K562 (cell line): ENCODE measurements around the gene MAP4K1. TPM values are rescaled to one million over a fixed set of nuclear protein-coding genes. Genes with fewer than 3 reads are reported as not detected.

Experiments used
- CBX1 ChIP-seq: sonication (generic); IDR thresholded peaks from 2 replicates; pipeline ENCODE4 v1.6.1; 2016; ENCODE audit warnings: antibody characterized with exemption, low read depth, mild to moderate bottlenecking
- CEBPG ChIP-seq, 3 experiments: fragments of 200-800 bp in 1 of 3; sonication (Bioruptor generic) in 1 of 3; sonication (generic) in 1 of 3; formaldehyde crosslinking in 1 of 3; IDR thresholded peaks in 2 of 3; conservative IDR thresholded peaks in 1 of 3; 2 replicates each; pipeline versions ENCODE4 v1.6.1 to v1.8.0; 2016 to 2022; ENCODE audit warnings: missing compliant biosample characterization in 2 of 3, missing genetic modification characterization in 2 of 3, mild to moderate bottlenecking in 1 of 3, missing genetic modification reagents in 1 of 3
- EP300 ChIP-seq: IDR thresholded peaks from 2 replicates; pipeline ENCODE4 v1.6.1; 2012; ENCODE audit warnings: low read length, improper control_type of control experiment
- HDAC8 ChIP-seq: fragments of 450-650 bp; IDR thresholded peaks from 2 replicates; pipeline ENCODE4 v1.6.1; 2016; ENCODE audit warnings: mild to moderate bottlenecking, missing genetic modification characterization, moderate library complexity, missing compliant biosample characterization
- HNRNPUL1 ChIP-seq: fragments of 200-400 bp; formaldehyde crosslinking; IDR thresholded peaks from 2 replicates; pipeline ENCODE4 v1.6.1; 2017; ENCODE audit warnings: low read length
- ZFP36 ChIP-seq: fragments of 150-350 bp; IDR thresholded peaks from 2 replicates; pipeline ENCODE4 v1.6.1; 2018; ENCODE audit warnings: low read length, low read depth; ENCODE audit not compliant: partially characterized antibody
- polyA plus RNA-seq, 8 experiments: library from polyadenylated mRNA; depleted of rRNA in 4 of 8; stranded (reverse) in 5 of 8; unstranded in 3 of 8; fragments of >200 nt; fragmentation: Nextera tagmentation in 2 of 8; fragmentation: Illumina TruSeq in 1 of 8; extraction: Ambion mirVana in 2 of 8; extraction: Trizol in 1 of 8; gene quantifications; 2 replicates each; pipeline versions ENCODE4 v1.2.1 to v1.2.3, GENCODE V29; 2011 to 2014; ENCODE audit warnings: inconsistent platforms in 1 of 8, missing spikeins in 1 of 8
- total RNA-seq, 7 experiments: library from RNA; depleted of rRNA in 6 of 7; stranded (reverse); fragments of >200 nt in 6 of 7; fragmentation: Illumina TruSeq in 2 of 7; extraction: Trizol in 2 of 7; gene quantifications; 2 replicates each; pipeline versions ENCODE4 v1.2.1 to v1.2.3, GENCODE V29; 2011 to 2021; ENCODE audit warnings: low replicate concordance in 1 of 7
- TF ChIP-seq, protein P1 (sequence below), 2 experiments: fragments of 450-650 bp; IDR thresholded peaks; 2 replicates each; pipeline ENCODE4 v1.6.1; 2016; ENCODE audit warnings: mild to moderate bottlenecking in 2 of 2, borderline replicate concordance in 1 of 2, low read depth in 1 of 2, moderate library complexity in 1 of 2
- TF ChIP-seq, protein P2 (sequence below): fragments of 450-650 bp; IDR thresholded peaks from 2 replicates; pipeline ENCODE4 v1.6.1; 2016; ENCODE audit warnings: antibody characterized with exemption

MAP4K1 gene
- total and polyA plus RNA-seq, 9 of the 15 experiments (the other 6 are each of a cell fraction or from before 2014, with no cell fraction given) = 0.14 to 3.2 (median 0.73) TPM; not detected in 1

DNA sequence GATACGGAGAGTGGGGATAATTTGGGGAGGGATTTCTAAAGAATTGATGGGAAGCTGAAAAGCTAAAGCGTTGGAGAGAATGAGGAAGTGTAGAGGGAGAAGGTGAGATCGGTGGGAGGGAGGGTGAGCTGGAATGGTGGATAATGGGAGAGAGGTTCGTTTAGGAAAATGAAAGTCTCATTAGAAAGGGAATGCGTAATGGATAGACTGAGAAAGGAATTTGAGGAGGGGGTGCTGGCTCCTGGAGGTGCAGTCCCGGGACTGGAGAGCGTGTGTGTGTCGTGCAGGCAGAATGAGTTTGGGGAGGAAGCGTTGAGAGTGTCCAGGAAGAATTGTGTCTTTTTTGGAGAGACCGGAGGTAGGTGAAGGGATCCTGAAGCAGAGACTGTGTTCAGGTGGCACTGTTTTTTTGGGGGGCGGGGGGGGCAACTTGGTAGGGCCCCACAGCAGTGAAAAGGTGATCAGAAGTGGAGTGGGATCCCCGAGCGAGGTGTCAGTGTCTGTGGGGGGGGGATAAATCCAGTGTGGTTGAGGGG lies 31.1 kb upstream of the MAP4K1 start (continued):
- TF ChIP-seq, protein P1, sequence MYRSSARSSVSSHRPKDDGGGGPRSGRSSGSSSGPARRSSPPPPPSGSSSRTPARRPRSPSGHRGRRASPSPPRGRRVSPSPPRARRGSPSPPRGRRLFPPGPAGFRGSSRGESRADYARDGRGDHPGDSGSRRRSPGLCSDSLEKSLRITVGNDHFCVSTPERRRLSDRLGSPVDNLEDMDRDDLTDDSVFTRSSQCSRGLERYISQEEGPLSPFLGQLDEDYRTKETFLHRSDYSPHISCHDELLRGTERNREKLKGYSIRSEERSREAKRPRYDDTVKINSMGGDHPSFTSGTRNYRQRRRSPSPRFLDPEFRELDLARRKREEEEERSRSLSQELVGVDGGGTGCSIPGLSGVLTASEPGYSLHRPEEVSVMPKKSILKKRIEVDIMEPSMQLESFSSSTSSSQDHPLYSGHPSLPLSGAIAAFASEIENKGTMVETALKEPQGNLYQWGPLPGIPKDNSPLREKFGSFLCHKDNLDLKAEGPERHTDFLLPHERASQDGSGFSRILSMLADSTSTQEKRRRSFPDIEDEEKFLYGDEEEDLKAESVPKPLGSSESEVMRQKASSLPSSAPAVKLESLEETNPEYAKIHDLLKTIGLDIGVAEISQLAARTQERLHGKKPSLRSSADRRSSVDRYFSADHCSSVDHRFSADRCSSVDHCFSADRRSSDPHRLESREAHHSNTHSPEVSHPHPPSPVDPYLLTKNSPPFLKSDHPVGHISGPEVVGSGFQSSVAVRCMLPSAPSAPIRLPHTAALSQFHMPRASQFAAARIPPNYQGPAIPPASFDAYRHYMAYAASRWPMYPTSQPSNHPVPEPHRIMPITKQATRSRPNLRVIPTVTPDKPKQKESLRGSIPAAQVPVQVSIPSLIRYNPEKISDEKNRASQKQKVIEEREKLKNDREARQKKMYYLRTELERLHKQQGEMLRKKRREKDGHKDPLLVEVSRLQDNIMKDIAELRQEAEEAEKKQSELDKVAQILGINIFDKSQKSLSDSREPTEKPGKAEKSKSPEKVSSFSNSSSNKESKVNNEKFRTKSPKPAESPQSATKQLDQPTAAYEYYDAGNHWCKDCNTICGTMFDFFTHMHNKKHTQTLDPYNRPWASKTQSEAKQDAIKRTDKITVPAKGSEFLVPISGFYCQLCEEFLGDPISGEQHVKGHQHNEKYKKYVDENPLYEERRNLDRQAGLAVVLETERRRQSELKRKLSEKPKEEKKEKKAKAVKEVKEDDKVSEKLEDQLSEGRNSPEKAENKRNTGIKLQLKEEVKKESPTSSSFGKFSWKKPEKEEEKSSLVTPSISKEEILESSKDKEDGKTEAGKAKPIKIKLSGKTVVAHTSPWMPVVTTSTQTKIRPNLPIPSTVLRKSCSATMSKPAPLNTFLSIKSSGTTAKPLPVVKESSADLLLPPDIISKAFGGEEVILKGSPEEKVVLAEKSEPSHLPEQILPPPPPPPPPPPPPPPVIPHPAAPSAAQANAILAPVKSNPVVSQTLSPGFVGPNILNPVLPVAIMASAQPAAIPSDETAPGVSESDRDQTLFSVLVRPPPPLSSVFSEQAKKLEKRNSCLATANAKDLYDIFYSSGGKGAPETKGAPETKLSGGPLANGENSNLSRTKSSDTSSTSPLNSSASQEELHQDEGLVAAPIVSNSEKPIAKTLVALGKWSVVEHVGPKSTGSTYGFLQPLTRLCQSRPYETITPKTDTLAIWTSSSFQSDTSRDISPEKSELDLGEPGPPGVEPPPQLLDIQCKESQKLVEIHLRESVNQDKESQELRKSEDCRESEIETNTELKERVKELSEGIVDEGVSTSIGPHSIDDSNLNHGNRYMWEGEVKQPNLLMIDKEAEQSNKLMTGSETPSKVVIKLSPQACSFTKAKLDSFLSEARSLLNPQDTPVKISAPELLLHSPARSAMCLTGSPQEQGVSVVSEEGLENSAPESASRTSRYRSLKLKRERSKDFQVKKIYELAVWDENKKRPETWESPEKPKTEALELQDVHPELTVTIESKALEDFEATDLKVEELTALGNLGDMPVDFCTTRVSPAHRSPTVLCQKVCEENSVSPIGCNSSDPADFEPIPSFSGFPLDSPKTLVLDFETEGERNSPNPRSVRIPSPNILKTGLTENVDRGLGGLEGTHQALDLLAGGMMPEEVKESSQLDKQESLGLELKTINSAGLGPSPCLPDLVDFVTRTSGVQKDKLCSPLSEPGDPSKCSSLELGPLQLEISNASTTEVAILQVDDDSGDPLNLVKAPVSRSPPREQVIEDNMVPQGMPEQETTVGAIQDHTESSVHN (IDR thresholded peaks at IDR 0.05; ENCODE audit: borderline replicate concordance in 1 of 2, low read depth in 1 of 2) = no peak; a peak in 1 of 4 replicates
- TF ChIP-seq HDAC8 (no peak), CEBPG (CRISPR knock-in tag; IDR thresholded peaks at IDR 0.05) (no peak), CEBPG (tag; conservative IDR thresholded peaks at IDR 0.05 in 1 of 2, IDR thresholded peaks at IDR 0.05 in 1 of 2) (no peak), CBX1 (no peak), HNRNPUL1 (no peak), EP300 (no peak), ZFP36 (no peak)
- TF ChIP-seq, protein P2, sequence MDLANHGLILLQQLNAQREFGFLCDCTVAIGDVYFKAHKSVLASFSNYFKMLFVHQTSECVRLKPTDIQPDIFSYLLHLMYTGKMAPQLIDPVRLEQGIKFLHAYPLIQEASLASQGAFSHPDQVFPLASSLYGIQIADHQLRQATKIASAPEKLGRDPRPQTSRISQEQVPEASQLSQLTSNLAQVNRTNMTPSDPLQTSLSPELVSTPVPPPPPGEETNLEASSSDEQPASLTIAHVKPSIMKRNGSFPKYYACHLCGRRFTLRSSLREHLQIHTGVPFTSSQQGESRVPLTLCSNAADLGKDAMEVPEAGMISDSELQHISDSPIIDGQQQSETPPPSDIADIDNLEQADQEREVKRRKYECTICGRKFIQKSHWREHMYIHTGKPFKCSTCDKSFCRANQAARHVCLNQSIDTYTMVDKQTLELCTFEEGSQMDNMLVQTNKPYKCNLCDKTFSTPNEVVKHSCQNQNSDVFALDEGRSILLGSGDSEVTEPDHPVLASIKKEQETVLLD = no peak
